Gastrocnemius medialis (tissue), 4 donors: Measurements from ENCODE around the gene TBC1D23.
"Not testable (repeated sequence)": the region's sequence is repeated elsewhere in the genome, so short reads cannot be mapped to it uniquely, and the experiment has no call there.

Experiments
- CTCF ChIP-seq, 5 experiments: fragments of 450-650 bp in 3 of 5; fragments of 200-600 bp in 2 of 5; sonication (generic) in 2 of 5; IDR thresholded peaks in 4 of 5; conservative IDR thresholded peaks in 1 of 5; 1 replicate in 4 of 5; 2 replicates in 1 of 5; pipeline ENCODE4 v1.5.1; 2016 to 2019; ENCODE audit warnings: antibody characterized with exemption in 5 of 5, mild to moderate bottlenecking in 3 of 5, moderate library complexity in 3 of 5
- POLR2A ChIP-seq, 2 donors: fragments of 450-650 bp; IDR thresholded peaks; one replicate each; pipeline ENCODE4 v1.6.1; 2017; ENCODE audit warnings: antibody characterized with exemption in 2 of 2, mild to moderate bottlenecking in 2 of 2, moderate library complexity in 2 of 2

DNA sequence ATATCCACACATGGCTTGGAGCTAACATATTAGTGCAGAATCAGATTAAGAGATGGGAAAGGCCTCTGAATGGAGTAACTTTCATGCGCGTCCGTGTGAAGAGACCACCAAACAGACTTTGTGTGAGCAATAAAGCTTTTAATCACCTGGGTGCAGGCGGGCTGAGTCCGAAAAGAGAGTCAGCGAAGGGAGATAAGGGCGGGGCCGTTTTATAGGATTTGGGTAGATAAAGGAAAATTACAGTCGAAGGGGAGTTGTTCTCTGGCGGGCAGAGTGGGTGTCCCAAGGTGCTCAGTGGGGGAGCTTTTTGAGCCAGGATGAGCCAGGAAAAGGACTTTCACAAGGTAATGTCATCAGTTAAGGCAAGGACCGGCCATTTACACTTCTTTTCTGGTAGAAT lies 2.1 kb downstream of the TBC1D23 start:
- TF ChIP-seq POLR2A (IDR thresholded peaks at IDR 0.05); CTCF (IDR thresholded peaks at IDR 0.05 in 4 of 5, conservative IDR thresholded peaks at IDR 0.05 in 1 of 5): not testable (repeated sequence)
